AG04450 (cell line): ENCODE data around the gene TPI1. TPM values are rescaled to one million over a fixed set of nuclear protein-coding genes. Genes with fewer than 3 reads are reported as not detected.

ENCODE experiments used
- CTCF ChIA-PET: fragments of 300-600, 350-600 bp; formaldehyde crosslinking; extraction: SDS; loops from one replicate; lab custom pipeline; 2022; ENCODE audit warnings: antibody characterized with exemption, inconsistent platforms; lab: Charles Lee
- POLR2A ChIA-PET: fragments of 350-600 bp; formaldehyde crosslinking; extraction: SDS; loops from one replicate; lab custom pipeline; 2021; ENCODE audit warnings: antibody characterized with exemption, inconsistent platforms; lab: Yijun Ruan, JAX
- DNase-seq: peaks from one replicate; pipeline ENCODE4 v3.0.0-alpha.2; 2011; ENCODE audit warnings: low read depth, low spot score
- H3K27ac ChIP-seq: one replicate; pipeline ENCODE4 v1.5.1; 2012; ENCODE audit warnings: low read depth, low read length, control low read depth
- H3K27me3 ChIP-seq: one replicate; pipeline ENCODE4 v1.6.0; 2012; ENCODE audit warnings: low read length; ENCODE audit not compliant: control insufficient read depth, insufficient read depth
- H3K4me3 ChIP-seq: 2 replicates; pipeline ENCODE4 v1.5.1; 2011; ENCODE audit warnings: mild to moderate bottlenecking, low read depth, low read length, control low read depth
- H3K9me3 ChIP-seq: 2 replicates; pipeline ENCODE4 v1.5.1; 2012; ENCODE audit warnings: low read length; ENCODE audit not compliant: control insufficient read depth, insufficient read depth
- polyA plus RNA-seq: library from polyadenylated mRNA; depleted of rRNA; stranded (reverse); fragments of >200 nt; gene quantifications from 2 replicates; pipeline ENCODE4 v1.2.3, GENCODE V29; 2011
- TF ChIP-seq, protein P1 (sequence below): IDR thresholded peaks from 2 replicates; pipeline ENCODE4 v1.5.1; 2011; ENCODE audit warnings: low read depth, low read length, control low read depth, inconsistent platforms

Gene TPI1
- polyA plus RNA-seq, 1 experiment, result 1,246 TPM

DNA sequence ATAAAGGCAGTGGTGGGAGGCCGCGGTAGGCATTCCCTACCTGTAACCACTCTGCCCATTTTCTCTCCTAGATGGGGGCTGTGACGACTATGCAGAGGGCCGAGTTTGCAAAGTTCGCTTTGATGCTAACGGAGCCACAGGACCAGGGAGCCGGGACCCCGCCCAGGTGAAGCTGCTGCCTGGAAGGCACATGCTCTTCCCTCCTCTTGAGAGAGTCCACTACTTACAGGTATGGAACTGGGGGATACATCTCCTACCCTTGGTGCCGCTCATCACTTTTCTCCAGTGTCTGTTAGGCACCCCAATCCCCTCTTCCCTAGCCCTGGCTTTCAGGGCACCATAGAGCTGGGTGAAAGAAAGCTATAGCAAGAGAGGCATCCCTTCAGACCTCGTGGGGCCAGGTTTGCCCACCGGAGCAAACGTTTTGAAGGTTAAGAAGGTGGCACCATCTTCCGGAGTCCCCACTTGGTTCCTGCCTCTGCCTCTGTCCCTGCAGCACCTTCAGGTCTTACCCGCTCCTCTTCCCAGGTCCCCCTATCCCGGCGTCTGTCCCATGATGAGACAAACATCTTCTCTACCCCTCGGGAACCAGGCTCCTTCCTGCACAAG lies 41.1 kb upstream of the TPI1 start:
- no peak for DNase-seq
- Histone ChIP-seq H3K27ac (no peak overlapping the region), H3K4me3 (no peak overlapping the region), H3K27me3 (no peaks in the 10 kb centered on the region), H3K9me3 (no peaks in the 10 kb centered on the region; the same call in 1 of the 2 replicates)
- TF ChIP-seq, protein P1, sequence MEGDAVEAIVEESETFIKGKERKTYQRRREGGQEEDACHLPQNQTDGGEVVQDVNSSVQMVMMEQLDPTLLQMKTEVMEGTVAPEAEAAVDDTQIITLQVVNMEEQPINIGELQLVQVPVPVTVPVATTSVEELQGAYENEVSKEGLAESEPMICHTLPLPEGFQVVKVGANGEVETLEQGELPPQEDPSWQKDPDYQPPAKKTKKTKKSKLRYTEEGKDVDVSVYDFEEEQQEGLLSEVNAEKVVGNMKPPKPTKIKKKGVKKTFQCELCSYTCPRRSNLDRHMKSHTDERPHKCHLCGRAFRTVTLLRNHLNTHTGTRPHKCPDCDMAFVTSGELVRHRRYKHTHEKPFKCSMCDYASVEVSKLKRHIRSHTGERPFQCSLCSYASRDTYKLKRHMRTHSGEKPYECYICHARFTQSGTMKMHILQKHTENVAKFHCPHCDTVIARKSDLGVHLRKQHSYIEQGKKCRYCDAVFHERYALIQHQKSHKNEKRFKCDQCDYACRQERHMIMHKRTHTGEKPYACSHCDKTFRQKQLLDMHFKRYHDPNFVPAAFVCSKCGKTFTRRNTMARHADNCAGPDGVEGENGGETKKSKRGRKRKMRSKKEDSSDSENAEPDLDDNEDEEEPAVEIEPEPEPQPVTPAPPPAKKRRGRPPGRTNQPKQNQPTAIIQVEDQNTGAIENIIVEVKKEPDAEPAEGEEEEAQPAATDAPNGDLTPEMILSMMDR, result no peak
- ChIA-PET POLR2A (interaction anchor here (1.9 to 3.6 kb wide), 2 partner anchors 73 kb away, joined by 6 to 26 read pairs; partner anchors contain the start of gene MLF2), CTCF (interaction anchor here (0.7 to 11.8 kb wide), 17 partner anchors 8 to 212 kb away, joined by 3 to 165 read pairs (median 4); partner anchors contain the start of genes COPS7A and MLF2)

DNA sequence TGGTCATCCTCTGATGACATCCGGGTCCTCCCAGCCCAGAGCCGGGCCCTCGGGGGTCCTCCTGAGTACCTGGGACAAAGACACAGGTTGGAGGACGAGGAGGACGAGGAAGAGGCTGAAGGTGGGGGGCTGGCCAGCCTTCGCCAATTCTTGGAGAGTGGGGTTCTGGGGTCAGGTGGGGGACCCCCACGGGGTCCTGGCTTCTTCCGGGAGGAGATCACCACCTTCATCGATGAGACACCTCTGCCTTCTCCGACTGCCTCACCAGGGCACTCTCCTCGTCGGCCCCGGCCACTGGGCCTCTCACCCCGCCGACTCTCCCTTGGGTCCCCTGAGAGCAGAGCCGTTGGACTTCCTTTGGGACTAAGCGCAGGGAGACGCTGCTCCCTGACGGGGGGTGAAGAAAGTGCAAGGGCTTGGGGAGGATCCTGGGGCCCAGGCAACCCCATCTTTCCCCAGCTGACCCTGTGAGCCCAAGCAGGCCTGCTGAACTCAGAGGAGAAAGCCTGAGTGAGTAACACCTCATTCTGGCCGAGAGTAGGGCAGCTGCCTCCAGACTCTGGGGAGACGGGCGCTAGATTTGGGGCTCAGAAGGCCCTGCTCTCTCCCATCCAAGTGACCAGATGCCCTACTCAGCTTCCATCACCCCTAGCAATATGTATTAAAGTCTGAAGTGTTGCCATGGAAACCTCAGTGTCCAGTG lies 40.4 kb upstream of the TPI1 start:
- POLR2A ChIA-PET, result interaction anchor here (0.5 to 3.6 kb wide), 4 partner anchors 60 to 293 kb away, joined by 4 to 26 read pairs (median 8); partner anchors contain the start of genes GAPDH, MLF2 and PTMS
- peak overlapping the region; percentile 65 for H3K27ac ChIP-seq
- H3K27me3 ChIP-seq, result no peaks in the 10 kb centered on the region
- TF ChIP-seq, protein P1, result no peak
- DNase-seq, result no peak
- CTCF ChIA-PET, result interaction anchor here (0.9 to 11.8 kb wide), 13 partner anchors 8 to 289 kb away, joined by 3 to 165 read pairs (median 4); partner anchors contain the start of gene MLF2
- H3K4me3 ChIP-seq, result no peak overlapping the region
- no peaks in the 10 kb centered on the region; the same call in 1 of the 2 replicates for H3K9me3 ChIP-seq

DNA sequence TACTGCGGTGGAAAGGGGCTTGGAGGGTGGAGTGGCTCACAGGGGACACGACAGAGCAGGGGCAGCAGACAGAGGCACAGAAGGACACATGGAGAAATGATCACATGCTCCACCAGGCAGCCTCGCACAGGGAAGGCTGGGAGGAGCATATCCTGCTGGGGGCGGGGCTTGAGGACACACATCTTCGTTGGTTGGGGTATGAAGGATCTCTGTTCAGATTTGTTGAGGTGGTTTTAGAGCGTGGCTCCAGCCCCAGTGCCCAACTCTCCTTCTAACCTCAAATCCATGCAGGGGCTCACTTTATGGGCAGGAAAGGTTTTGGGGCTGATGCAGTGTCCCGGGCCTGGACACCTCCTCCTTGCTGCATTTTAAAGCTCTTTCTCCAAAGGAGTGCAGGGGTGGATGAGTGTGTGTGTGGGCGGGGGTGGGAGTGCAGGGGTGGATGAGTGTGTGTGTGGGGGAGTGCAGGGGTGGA lies 39.9 kb upstream of the TPI1 start:
- H3K27me3 ChIP-seq, result no peaks in the 10 kb centered on the region
- H3K27ac ChIP-seq, result peak overlapping the region; percentile 65
- TF ChIP-seq, protein P1, result no peak
- POLR2A ChIA-PET, result interaction anchor here (0.5 to 3.6 kb wide), 9 partner anchors 14 to 293 kb away, joined by 3 to 26 read pairs (median 4); partner anchors contain the start of genes CDCA3, GAPDH, GNB3 and MLF2
- DNase-seq, result peak; percentile 46
- H3K4me3 ChIP-seq, result peak overlapping the region; percentile 44
- CTCF ChIA-PET, result interaction anchor here (0.6 to 11.8 kb wide), 6 partner anchors 14 to 290 kb away, joined by 3 to 165 read pairs (median 4); partner anchors contain the start of gene MLF2
- no peaks in the 10 kb centered on the region; the same call in 1 of the 2 replicates for H3K9me3 ChIP-seq

DNA sequence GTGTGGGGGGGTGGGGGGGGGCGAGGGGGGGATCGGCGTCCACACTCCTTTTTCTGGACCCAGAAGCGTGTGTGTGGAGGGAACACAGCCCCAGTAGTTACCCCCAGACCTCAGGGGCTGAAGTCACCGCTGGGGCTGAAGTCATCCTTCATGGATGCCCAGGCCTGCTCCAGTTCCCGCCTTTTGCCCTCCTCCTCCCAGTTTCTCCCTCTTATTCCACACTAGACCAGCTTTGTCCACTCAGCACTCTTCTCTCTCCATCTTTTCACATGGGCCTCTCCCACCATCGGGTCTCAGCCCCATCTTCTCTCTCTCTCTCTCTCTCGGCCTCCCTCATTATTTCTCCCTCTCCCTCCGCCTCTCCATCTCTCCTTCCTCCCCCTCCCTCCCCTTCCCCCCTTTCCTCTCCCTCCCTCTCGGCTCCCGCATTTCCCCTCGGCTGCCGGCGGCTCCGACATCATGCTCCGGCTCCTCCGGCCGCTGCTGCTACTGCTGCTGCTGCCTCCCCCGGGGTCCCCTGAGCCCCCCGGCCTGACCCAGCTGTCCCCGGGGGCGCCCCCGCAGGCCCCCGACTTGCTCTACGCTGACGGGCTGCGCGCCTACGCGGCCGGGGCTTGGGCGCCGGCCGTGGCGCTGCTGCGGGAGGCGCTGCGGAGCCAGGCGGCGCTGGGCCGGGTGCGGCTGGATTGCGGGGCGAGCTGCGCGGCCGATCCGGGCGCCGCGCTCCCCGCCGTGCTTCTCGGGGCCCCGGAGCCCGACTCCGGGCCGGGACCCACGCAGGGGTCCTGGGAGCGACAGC lies 39.1 kb upstream of the TPI1 start, which contains the start of gene P3H3:
Gene P3H3 (plus strand): TSS at position 426 of the 799 bp plus-strand sequence. CDS start 34 bp downstream, at position 460.
- TF ChIP-seq, protein P1, result no peak
- H3K9me3 ChIP-seq, result no peaks in the 10 kb centered on the region; the same call in 1 of the 2 replicates
- DNase-seq, result no peak
- H3K27me3 ChIP-seq, result no peaks in the 10 kb centered on the region
- ChIA-PET CTCF (interaction anchor here (0.6 to 11.8 kb wide), 6 partner anchors 15 to 291 kb away, joined by 3 to 165 read pairs (median 4); partner anchors contain the start of gene MLF2), POLR2A (interaction anchor here (0.5 to 3.6 kb wide), 11 partner anchors 13 to 294 kb away, joined by 3 to 26 read pairs (median 4); partner anchors contain the start of genes CDCA3, GAPDH, GNB3 and MLF2)
- H3K4me3 ChIP-seq, result peak within 1 kb of the TSS; percentile 91
- H3K27ac ChIP-seq, result peak within 1 kb of the TSS; percentile 82
